Esophagus squamous epithelium (tissue), 4 donors: ENCODE results near the gene HELQ.

Experiments used
- POLR2A ChIP-seq, 4 donors: fragments of 450-650 bp; IDR thresholded peaks; one replicate each; pipeline ENCODE4 v1.6.1; 2017; ENCODE audit warnings: antibody characterized with exemption in 4 of 4, mild to moderate bottlenecking in 4 of 4, moderate library complexity in 3 of 4
- TF ChIP-seq, protein P1 (sequence below), 6 experiments: fragments of 450-650 bp in 4 of 6; fragments of 200-600 bp in 2 of 6; sonication (generic) in 2 of 6; IDR thresholded peaks; one replicate each; pipeline ENCODE4 v1.5.1; 2016 to 2019; ENCODE audit warnings: antibody characterized with exemption in 6 of 6, mild to moderate bottlenecking in 4 of 6, moderate library complexity in 4 of 6

DNA sequence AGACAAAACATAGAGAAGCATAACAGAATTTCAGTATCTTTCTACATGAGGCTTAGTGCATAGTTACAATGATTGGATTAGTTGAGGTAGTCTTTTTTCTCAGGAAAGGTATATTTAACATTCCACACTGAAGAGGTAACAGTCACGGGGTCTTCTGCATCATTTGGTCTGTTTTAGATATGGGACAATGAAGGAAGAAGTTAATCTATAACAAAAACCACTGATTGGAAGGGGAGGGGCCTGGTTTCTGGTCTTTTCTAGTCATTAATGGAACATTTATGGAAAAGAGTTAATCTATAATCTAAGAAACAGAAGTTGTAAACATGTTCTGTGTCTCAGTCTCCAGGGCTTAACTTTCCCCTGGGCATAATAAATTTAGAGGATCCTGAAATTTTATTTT lies 83.7 kb downstream of the HELQ start:
- no peak for TF ChIP-seq POLR2A (IDR thresholded peaks at IDR 0.05)
- TF ChIP-seq, protein P1, sequence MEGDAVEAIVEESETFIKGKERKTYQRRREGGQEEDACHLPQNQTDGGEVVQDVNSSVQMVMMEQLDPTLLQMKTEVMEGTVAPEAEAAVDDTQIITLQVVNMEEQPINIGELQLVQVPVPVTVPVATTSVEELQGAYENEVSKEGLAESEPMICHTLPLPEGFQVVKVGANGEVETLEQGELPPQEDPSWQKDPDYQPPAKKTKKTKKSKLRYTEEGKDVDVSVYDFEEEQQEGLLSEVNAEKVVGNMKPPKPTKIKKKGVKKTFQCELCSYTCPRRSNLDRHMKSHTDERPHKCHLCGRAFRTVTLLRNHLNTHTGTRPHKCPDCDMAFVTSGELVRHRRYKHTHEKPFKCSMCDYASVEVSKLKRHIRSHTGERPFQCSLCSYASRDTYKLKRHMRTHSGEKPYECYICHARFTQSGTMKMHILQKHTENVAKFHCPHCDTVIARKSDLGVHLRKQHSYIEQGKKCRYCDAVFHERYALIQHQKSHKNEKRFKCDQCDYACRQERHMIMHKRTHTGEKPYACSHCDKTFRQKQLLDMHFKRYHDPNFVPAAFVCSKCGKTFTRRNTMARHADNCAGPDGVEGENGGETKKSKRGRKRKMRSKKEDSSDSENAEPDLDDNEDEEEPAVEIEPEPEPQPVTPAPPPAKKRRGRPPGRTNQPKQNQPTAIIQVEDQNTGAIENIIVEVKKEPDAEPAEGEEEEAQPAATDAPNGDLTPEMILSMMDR (IDR thresholded peaks at IDR 0.05) = no peak
